Sigmoid colon (tissue), 7 donors: ENCODE results near the gene ASF1A. TPM values are rescaled to one million over a fixed set of nuclear protein-coding genes. Genes with fewer than 3 reads are reported as not detected.

Source experiments
- DNase-seq: peaks from one replicate; pipeline ENCODE4 v3.0.0-alpha.2; 2019
- H3K27ac ChIP-seq, 4 donors: fragments of 200-600 bp; sonication (generic); one replicate each; pipeline ENCODE4 v1.5.1; 2016 to 2019; ENCODE audit warnings: mild to moderate bottlenecking in 1 of 4
- H3K27me3 ChIP-seq, 3 donors: fragments of 200-600 bp; sonication (generic); one replicate each; pipeline ENCODE4 v1.5.1; 2019; ENCODE audit warnings: mild to moderate bottlenecking in 1 of 3
- H3K36me3 ChIP-seq, 4 donors: fragments of 200-600 bp; sonication (generic); one replicate each; pipeline ENCODE4 v1.5.1; 2016 to 2019
- H3K4me1 ChIP-seq, 4 donors: fragments of 200-600 bp; sonication (generic); one replicate each; pipeline ENCODE4 v1.5.1; 2017 to 2019
- H3K4me3 ChIP-seq, 4 donors: fragments of 200-600 bp; sonication (generic); one replicate each; pipeline ENCODE4 v1.5.1; 2017 to 2019; ENCODE audit warnings: mild to moderate bottlenecking in 2 of 4, moderate library complexity in 1 of 4
- H3K9me3 ChIP-seq, 4 donors: fragments of 200-600 bp in 3 of 4; sonication (generic) in 3 of 4; one replicate each; pipeline versions ENCODE4 v1.5.1 to v1.6.1; 2013 to 2019
- EP300 ChIP-seq, 4 donors: sonication (generic); formaldehyde crosslinking; IDR thresholded peaks; one replicate each; pipeline ENCODE4 v1.6.1; 2017; ENCODE audit warnings: antibody characterized with exemption in 4 of 4
- POLR2A ChIP-seq, 2 donors: fragments of 450-650 bp; IDR thresholded peaks; one replicate each; pipeline ENCODE4 v1.6.1; 2016; ENCODE audit warnings: antibody characterized with exemption in 2 of 2, mild to moderate bottlenecking in 2 of 2, moderate library complexity in 2 of 2
- POLR2AphosphoS5 ChIP-seq, 4 donors: sonication (generic); formaldehyde crosslinking; IDR thresholded peaks; one replicate each; pipeline ENCODE4 v1.6.1; 2017; ENCODE audit warnings: antibody characterized with exemption in 4 of 4
- WGBS, 2 donors: extraction: QIAGEN DNeasy Blood & Tissue Kit; methylation state at CpG; one replicate each; pipeline ENCODE4 v1.1.7; 2013; 5-methylcytosine and 5-hydroxymethylcytosine counted together
- intact Hi-C: fragments of 100-400 bp; cut with DNase I; formaldehyde crosslinking; loops from one replicate; pipeline ENCODE4 v1.15.1; 2023
- polyA plus RNA-seq, 3 donors: library from polyadenylated mRNA; stranded (reverse); fragments of 200-250 nt; gene quantifications; one replicate each; pipeline ENCODE4 v1.2.3, GENCODE V29; 2013
- total RNA-seq, 4 donors: library from RNA; depleted of rRNA; stranded (reverse); fragments of >200 nt; gene quantifications; one replicate each; pipeline ENCODE4 v1.1.0, GENCODE V29; 2016
- TF ChIP-seq, protein P1 (sequence below), 4 experiments: fragments of 450-650 bp in 3 of 4; fragments of 200-600 bp in 1 of 4; IDR thresholded peaks; one replicate each; pipeline ENCODE4 v1.5.1; 2016 to 2019; ENCODE audit warnings: antibody characterized with exemption in 4 of 4, mild to moderate bottlenecking in 3 of 4, moderate library complexity in 2 of 4
- donor health status: healthy with polysubstance abuse.
- donor health status: Bipolar disorder and iron deficiency.
- donor health status: healthy.

The ASF1A gene
- total and polyA plus RNA-seq, 7 donors, result 10.2 to 17.1 (median 11.6) TPM

DNA sequence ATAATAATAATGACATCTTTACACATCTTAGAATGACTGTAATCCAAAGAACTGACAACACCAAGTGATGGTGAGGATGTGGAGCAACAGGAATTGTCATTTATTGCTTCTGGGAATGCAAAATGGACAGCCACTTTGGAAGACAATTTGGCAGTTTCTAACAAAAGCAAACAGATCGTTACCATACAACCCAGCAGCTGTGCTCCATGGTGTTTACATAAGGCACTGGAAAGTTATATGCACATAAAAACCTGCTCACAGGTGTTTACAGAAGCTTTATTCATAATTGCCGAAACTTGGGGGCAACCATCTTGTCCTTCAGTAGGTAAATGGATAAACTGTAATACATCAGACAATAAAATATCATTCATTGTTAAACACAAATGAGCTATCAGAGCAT lies 18.3 kb upstream of the ASF1A start:
- Histone ChIP-seq H3K9me3 (no peaks in the 10 kb centered on the region), H3K36me3 (no peaks in the 10 kb centered on the region), H3K27ac (no peak overlapping the region), H3K27me3 (no peaks in the 10 kb centered on the region), H3K4me1 (no peaks in the 10 kb centered on the region), H3K4me3 (no peak overlapping the region)
- intact Hi-C loops, result no loop called here
- 20 to 65% methylated on average over 2 of the region's 2 CpGs for WGBS, 2 donors
- TF ChIP-seq EP300 (IDR thresholded peaks at IDR 0.05) (no peak), POLR2AphosphoS5 (IDR thresholded peaks at IDR 0.05) (no peak), POLR2A (IDR thresholded peaks at IDR 0.05) (no peak)
- TF ChIP-seq, protein P1, sequence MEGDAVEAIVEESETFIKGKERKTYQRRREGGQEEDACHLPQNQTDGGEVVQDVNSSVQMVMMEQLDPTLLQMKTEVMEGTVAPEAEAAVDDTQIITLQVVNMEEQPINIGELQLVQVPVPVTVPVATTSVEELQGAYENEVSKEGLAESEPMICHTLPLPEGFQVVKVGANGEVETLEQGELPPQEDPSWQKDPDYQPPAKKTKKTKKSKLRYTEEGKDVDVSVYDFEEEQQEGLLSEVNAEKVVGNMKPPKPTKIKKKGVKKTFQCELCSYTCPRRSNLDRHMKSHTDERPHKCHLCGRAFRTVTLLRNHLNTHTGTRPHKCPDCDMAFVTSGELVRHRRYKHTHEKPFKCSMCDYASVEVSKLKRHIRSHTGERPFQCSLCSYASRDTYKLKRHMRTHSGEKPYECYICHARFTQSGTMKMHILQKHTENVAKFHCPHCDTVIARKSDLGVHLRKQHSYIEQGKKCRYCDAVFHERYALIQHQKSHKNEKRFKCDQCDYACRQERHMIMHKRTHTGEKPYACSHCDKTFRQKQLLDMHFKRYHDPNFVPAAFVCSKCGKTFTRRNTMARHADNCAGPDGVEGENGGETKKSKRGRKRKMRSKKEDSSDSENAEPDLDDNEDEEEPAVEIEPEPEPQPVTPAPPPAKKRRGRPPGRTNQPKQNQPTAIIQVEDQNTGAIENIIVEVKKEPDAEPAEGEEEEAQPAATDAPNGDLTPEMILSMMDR (IDR thresholded peaks at IDR 0.05), result no peak
- DNase-seq, result no peak

DNA sequence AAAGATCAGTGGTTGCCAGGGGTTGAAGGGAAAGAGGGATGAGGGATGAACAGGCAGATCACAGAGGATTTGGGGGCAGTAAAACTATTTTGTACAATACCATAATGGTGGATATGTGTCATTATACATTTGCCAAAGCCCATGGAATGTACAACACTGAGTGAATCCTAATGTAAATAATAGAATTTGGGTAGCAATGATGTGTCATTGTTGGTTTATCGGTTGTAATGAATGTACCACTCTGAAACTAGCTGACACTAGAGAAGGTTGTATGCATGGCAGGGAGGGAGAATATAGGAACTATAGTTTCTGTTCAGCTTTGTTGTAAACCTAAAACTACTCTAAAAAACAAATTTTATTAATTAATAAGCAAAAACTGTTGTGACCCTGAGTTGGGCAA lies 17.8 kb upstream of the ASF1A start:
- no peaks in the 10 kb centered on the region for H3K36me3 ChIP-seq
- no peaks in the 10 kb centered on the region for H3K27me3 ChIP-seq
- intact Hi-C loops, result no loop called here
- DNase-seq, result no peak
- no peaks in the 10 kb centered on the region for H3K9me3 ChIP-seq
- H3K27ac ChIP-seq, result no peak overlapping the region
- WGBS, 2 donors, result 93 to 96% methylated on average over 1 of the region's 1 CpG
- no peaks in the 10 kb centered on the region for H3K4me1 ChIP-seq
- TF ChIP-seq POLR2A (IDR thresholded peaks at IDR 0.05) (no peak), POLR2AphosphoS5 (IDR thresholded peaks at IDR 0.05) (no peak), EP300 (IDR thresholded peaks at IDR 0.05) (no peak)
- TF ChIP-seq, protein P1 (IDR thresholded peaks at IDR 0.05), result no peak
- H3K4me3 ChIP-seq, result no peak overlapping the region

DNA sequence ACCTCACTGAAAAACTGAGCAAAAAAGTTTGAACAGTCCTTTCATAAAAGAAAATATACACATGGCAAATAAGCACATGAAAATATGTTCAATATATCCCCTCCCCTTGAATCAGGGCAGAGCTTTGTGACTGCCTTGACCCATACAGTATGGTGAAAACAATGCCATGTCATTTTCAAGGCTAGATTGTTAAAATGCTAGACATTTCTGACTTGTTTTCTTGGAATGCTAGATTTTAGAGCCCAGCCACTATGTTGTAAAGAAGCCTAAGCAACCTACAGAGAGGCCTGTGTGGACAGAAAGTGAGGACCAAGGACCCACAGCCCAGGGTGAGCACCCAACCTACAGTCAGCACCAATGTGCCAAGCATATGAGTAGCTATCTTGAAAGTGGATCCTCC lies 17.1 kb upstream of the ASF1A start:
- H3K4me1 ChIP-seq, result no peaks in the 10 kb centered on the region
- TF ChIP-seq POLR2A (IDR thresholded peaks at IDR 0.05) (no peak), POLR2AphosphoS5 (IDR thresholded peaks at IDR 0.05) (no peak), EP300 (IDR thresholded peaks at IDR 0.05) (no peak)
- TF ChIP-seq, protein P1 (IDR thresholded peaks at IDR 0.05), result no peak
- H3K27me3 ChIP-seq, result no peaks in the 10 kb centered on the region
- H3K9me3 ChIP-seq, result no peaks in the 10 kb centered on the region
- H3K36me3 ChIP-seq, result no peaks in the 10 kb centered on the region
- no peak for DNase-seq
- H3K4me3 ChIP-seq, result no peak overlapping the region
- no peak overlapping the region for H3K27ac ChIP-seq
- intact Hi-C loops, result no loop called here

DNA sequence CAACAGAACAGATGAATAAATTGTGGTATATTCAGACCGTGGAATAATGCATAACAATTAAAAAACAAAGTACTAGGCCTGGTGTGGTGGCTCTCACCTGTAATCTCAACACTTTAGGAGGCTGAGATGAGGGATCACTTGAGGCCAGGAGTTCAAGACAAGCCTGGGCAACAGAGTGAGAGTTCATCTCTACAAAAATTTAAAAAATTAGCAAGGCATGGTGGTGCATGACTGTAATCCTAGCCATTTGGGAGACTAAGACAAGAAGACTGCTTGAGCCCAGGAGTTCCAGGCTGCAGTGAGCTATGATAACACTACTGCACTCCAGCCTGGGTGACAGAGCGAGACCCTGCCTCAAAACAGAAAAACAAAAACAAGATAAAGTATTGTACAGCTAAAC lies 16.1 kb upstream of the ASF1A start:
- TF ChIP-seq POLR2AphosphoS5 (IDR thresholded peaks at IDR 0.05), result no peak
- TF ChIP-seq POLR2A (IDR thresholded peaks at IDR 0.05), result no peak
- no peak for TF ChIP-seq EP300 (IDR thresholded peaks at IDR 0.05)
- TF ChIP-seq, protein P1 (IDR thresholded peaks at IDR 0.05), result no peak
- WGBS, 2 donors, result 93 to 97% methylated on average over 2 of the region's 2 CpGs
- no peak for DNase-seq
- Histone ChIP-seq H3K4me3 (no peak overlapping the region), H3K4me1 (no peaks in the 10 kb centered on the region), H3K27me3 (no peaks in the 10 kb centered on the region), H3K27ac (no peak overlapping the region), H3K9me3 (no peaks in the 10 kb centered on the region), H3K36me3 (no peaks in the 10 kb centered on the region)
- intact Hi-C loops, result no loop called here
